Measurements from ENCODE around the gene IRF9.

DNA sequence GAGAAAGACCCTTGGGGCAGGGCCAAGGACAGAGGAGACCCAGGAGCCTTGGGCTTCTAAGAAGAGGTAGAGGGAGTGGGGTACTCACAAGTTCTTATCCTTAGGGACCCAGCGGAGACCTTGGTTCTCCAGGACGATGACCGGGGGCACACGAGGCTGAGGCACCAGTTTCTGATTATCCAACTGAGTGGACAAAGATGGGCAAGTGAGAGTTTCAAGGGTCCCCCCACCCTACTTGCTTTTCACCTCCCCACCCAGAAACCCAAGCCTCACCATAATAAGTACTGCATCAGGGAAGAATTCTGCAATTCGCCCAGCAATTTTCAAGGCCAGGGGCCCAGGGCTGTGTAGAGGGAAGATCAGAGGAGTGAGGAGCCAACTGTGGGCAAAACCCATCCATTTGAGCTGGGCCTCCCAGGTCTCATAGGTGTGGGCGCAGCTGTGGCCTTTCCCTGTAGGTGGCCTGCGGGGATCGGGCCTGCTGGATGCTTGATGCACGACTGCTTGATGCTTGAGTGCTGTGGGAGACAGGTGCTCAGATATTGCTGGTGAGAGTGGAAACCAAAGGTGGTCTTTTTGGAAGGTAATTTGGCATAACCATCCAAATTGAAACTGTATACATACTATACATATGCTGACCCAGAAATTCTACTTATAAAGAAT is 21.7 kb upstream of the IRF9 start:
- TF ChIP-seq CTCF (IDR thresholded peaks at IDR 0.05; ENCODE audit: low read length) (0 out of 2 replicates have a peak, but pooled peaks have one; percentile 12), EZH2 (optimal IDR thresholded peaks at IDR 0.05; ENCODE audit: low read depth, low read length) (no peak)
